LHCN-M2 (cell line): Measurements from ENCODE around the gene CDK2. TPM values are rescaled to one million over a fixed set of nuclear protein-coding genes. Genes with fewer than 3 reads are reported as not detected.

ENCODE experiments used
- DNase-seq: peaks from one replicate; pipeline ENCODE4 v3.0.0-alpha.2; 2012; ENCODE audit warnings: low read depth
- total RNA-seq: library from RNA; depleted of rRNA; stranded (reverse); fragments of >200 nt; gene quantifications from 2 replicates; pipeline ENCODE4 v1.2.3, GENCODE V29; 2014

Gene CDK2
- total RNA-seq, 1 experiment from 2014 or later: 64.4 TPM

DNA sequence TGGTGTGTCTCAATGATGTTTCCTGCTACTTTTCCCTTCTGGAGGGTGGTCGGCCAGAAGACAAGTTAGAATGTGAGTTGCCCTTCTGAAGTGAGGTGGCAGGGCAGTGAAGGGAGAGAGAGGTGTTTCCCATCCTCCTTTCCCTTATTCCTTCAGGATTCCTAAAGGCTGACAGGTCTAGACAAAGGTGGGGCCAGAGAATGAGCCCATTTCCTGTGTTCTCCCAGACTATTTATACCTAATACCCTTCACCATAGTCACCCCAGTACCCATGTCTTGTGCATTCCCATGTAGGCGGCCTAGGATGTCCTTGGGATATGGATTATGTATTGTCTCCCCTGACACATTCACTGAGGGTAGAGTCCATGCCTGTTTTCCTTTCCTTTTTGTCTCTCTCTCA lies 28.6 kb upstream of the CDK2 start:
- no peak for DNase-seq

- DNase-seq: peak; percentile 9
Observed at GRCh38 chr12:55938826-55939501, 27.7 kb upstream of the CDK2 start.

GRCh38 chr12:55940065-55940732 lies 26.4 kb upstream of the CDK2 start:
- DNase-seq: peak; percentile 78

DNA sequence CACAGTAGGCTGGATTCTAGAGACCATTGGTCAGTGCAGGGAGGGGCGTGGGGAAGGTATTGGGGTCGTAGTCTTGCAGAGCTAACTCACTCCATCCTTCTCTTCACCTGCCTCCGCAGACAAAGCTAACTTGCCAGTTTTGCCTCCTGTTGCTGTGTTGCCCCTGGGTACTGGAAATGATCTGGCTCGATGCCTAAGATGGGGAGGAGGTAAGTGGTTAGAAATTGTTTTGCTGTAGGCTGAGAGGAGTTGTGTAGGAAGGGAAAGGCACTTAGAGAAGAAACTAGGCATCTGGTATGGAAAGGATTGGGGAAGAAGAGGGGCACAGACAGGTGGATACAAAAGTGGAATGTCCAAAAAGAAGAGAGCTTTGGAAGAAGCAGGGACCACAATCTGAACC lies 24.6 kb upstream of the CDK2 start:
- DNase-seq: no peak

- DNase-seq: no peak
Observed at GRCh38 chr12:55942577-55943136, 24.0 kb upstream of the CDK2 start.

- DNase-seq: no peak
Observed at GRCh38 chr12:55946553-55946952, 20.1 kb upstream of the CDK2 start.

DNA sequence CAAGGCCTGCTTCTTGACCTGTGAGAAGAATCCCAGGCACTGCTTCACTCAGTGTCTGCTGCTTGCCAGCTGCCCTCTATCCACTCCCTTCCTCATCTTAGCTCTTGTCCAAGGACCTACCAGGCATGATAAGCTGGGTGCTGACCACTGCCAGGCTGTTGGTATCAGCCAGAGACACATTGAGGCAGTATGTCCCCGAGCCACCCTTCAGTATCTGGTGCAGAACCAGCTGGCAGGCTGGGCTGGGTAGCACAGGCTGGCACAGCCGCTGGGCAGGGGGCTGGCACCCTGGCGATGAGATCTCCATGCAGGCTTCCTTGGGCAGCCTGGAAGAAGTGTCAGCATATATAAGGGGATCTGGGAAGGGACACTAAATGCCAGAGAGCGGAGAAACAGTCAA lies 11.3 kb upstream of the CDK2 start:
- no peak for DNase-seq

DNA sequence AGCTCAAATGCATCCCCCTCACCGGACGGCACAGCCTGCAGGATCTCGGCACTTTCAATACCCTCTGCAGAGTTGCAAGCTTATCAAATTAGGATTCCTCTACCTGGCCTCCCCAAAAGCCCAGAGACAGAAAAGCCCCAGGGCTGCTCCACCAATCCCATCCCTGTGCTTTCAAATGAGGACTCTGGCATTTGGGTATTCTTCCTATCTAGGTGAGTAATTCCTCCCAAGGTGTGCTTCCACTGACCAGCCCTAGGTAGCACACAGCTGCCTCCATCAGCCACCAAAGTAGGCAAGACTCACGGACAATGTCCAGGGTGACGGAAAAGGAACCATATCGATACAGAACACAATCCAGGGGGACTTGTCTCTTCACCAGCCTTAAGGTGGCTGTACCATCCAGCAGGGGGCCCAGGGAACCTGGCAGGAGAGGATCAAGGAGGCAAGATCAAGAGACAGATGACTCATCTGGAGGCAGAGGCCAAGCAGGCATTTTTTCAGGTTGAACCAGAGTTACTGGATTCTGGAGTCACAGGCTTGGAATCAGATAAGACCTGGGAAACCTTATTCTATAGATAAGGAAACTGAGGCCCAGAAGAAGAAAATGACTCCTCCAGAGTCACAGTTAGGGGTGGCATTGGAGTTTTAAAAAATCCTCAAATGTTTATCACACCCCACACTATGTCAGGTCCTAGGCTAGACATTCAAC lies 10.7 kb upstream of the CDK2 start:
- peak; percentile 52 for DNase-seq

GRCh38 chr12:55957106-55957859 lies 9.3 kb upstream of the CDK2 start:
- no peak for DNase-seq

DNA sequence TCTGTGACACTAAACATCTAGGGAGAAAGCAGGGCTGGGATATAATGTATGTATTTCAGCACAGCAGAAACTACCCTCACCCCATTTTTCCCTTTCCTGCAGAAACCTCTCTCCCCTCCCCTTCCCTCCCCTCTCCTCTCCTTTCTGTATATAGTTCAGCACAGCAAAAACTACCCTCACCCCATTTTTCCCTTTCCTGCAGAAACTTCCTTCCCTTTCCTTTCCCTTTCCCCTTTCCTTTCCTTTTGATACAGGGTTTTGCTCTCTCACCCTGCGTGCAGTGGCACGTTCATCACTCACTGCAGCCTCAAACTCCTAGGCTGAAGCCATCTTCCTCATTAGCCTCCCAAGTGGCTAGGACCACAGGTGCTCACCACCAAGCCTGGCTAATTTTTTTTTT lies 2.9 kb upstream of the CDK2 start:
- DNase-seq: no peak

DNA sequence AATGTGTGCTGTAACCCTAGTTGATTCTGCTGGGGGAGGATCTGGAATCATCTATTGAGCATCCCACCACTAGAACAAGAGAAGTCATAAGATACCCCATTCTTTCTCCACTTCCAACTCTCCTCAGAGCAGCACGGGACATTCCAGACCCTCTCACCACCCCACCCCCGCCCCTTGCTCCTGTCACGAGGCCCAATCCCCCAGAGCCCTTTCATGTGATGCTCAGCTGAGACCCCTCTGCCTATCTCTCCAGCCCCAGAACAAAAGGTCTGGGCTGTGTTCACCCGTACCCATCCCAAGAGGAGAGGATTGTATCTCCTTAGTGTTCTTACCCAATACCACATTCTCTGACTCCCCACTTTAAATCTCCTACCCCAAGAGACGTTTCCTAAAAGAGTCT lies 1.4 kb upstream of the CDK2 start:
- DNase-seq: no peak

DNA sequence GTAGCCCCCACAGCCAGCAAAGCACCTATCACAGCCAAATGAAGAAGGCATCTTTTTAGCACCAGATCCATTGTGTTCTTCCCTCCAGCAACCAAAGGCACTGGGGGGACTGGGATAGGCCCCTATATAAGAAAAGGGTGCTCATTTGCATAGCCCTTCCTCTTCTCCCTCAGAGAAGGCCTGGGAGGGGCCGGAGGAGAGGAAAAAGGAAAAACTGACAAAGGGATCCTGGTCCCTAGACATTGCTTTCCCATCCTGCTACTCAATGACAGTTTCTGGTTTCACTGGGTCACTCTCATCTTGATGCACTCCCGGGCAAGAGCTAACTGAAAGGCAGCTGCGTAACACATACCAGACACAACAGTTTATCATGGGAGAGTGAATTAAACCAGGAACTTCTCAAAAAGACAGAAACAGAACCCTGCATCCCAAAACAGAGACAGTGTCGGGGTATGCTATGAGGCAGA lies 656 bp upstream of the CDK2 start, which contains the start of gene PMEL:
Gene PMEL (minus strand): TSS at position 102 of the 467 bp plus-strand sequence. CDS start 31 bp downstream, at position 71.
- DNase-seq: no peak

DNA sequence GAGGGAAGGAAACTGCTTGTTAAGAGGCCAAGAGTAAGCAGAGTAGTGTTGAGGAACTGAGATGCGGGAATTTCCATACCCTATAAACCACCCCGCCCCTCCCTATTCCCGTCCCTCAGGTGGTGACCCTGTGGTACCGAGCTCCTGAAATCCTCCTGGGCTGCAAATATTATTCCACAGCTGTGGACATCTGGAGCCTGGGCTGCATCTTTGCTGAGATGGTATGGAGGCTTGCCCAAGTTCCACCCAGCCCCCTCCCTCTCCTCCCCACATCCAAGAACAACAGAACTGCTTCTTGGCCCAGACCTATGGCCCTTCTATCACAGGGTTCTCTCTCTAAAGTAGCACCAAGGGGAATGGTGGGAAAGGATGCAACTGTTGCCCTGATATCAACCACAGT lies 2.7 kb downstream of the CDK2 start:
- no peak for DNase-seq

DNA sequence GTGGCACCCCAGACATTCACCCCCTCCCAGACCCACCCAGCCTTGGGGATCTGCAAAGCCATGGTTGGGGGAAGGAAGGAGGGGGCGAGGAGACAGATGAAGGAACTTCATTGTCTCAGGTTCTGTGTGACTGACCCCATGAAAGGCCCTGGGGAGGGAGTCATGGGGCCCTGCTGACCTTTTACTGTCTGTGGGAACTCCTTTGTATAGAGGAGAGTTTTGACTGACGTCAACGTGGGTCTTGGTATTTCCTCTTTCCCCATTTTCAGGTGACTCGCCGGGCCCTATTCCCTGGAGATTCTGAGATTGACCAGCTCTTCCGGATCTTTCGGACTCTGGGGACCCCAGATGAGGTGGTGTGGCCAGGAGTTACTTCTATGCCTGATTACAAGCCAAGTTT lies 4.1 kb downstream of the CDK2 start:
- peak; percentile 33 for DNase-seq

- DNase-seq: peak; percentile 78
Observed at GRCh38 chr12:55972042-55972441, 5.4 kb downstream of the CDK2 start.

- DNase-seq: no peak
Observed at GRCh38 chr12:55972456-55972855, 5.8 kb downstream of the CDK2 start.

DNA sequence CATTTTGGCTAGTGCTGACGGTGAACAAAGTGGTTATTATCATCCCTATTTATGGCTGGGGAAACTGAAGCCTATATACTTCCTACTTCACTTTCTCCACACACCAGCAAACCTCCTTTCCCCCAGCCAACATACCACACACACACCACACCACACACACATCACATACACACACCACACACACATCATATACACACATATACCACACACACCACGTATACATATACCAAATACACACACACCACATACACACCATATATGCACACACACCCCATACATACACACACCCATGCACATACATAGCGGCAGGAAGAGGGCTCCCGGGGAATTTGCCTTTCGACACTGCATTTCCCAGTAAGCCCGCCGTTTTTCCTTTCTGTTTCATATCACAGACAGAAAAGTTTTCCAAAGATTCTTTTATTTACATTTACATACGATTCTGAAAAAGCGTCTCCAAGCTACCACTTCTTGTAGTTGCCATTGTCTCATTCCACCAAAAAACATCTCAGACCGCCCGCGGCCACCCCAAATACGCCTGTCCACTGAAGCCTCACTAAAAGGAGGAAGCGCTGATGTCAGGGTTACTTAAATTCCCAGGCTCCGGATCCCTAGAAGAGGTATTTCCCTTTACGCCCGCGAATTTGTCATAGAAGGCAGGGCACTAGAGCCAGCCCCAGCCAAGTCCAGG lies 6.4 kb downstream of the CDK2 start:
- no peak for DNase-seq

DNA sequence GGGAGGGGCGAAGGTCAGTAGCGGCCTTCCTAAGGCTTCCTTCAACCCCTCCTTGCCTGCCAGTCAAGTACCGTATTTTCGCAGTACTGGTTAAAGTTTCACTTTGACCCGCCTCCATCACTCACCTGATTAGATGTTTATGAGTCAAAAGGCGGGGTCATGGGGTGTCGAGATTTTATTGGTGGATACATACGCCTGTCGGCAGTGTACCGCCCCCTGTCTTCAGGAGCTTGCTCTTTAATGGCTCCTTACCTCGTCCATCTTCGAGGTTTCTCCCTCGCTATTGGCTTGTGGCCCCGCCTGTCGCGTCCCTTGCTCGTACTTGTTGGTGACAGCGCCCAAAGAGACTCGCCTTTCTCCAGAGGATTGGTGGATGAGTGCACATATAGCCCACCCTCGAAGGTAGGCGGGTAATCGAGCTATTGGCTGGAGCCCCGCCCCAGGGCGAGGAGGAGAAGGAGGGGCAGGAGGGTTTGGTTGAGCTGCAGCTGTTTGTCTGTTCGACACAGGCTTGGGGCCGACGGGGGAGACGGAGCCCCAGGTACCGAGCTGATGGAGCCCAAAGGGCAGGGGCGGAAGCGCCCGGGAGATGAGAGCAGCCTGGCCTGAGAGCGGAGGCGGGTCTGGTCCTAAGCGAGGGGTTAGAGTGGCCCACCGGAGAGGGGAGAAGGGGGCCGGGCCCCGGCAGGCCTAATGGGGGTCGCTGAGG lies 7.1 kb downstream of the CDK2 start, which contains the start of gene RAB5B:
Gene RAB5B (plus strand): TSS at position 480 of the 709 bp plus-strand sequence. CDS start 12,883 bp downstream, outside the sequence.
- DNase-seq: peak; percentile 100

DNA sequence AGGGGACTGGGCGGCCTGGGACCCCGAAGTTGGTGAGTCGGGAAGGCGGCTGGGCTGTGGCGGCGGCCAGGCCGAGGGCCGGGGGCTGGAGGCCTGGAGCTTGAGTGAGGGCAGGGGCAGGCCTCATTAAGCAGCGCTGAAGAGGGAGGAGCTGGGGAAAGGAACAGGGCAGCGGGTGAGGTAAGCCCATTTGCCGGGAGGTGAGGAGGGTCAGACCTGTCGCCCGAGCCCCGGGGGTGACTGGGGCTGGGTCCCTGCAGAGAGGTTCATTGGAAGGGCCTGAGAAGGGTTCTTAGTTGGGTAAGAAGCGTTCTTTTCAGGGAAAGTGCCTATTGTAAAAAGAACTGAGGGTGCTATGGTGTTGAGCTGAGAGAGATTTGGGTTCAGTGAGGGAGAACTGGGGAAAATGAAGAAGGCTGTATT lies 7.7 kb downstream of the CDK2 start:
- DNase-seq: peak; percentile 19

DNA sequence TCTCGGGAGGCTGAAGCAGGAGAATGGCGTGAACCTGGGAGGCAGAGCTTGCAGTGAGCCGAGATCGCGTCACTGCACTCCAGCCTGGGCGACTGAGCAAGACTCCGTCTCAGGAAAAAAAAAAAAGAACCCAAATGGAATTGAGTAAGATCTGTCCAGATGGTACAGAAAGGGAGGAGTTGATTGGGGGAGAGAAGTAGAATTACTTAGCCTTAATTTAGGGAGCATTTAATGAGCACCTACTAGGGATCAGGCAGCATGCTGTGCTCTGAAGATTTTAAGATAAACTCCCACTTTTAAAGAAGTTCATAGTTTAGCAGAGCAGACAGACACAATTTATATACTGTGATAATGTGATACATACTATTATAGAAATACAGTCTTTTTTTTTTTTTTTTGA lies 11.8 kb downstream of the CDK2 start:
- no peak for DNase-seq
